ENCODE data around the gene IL17RA. TPM values are rescaled to one million over a fixed set of nuclear protein-coding genes. Genes with fewer than 3 reads are reported as not detected.
"Not testable (repeated sequence)": the region's sequence is repeated elsewhere in the genome, so short reads cannot be mapped to it uniquely, and the experiment has no call there.

Gene IL17RA
- total RNA-seq, 1 donor = 24.8 TPM

- no peak overlapping the region for H3K4me3 ChIP-seq (ENCODE audit: low read length)
- H3K4me1 ChIP-seq (ENCODE audit: insufficient read depth, low read length) = no peaks in the 10 kb centered on the region
- H3K9me3 ChIP-seq (ENCODE audit: low read depth, low read length) = no peaks in the 10 kb centered on the region
- H3K27me3 ChIP-seq (ENCODE audit: insufficient read depth, low read length) = no peaks in the 10 kb centered on the region
Measured at GRCh38 chr22:17140826-17141766, 56.3 kb downstream of the IL17RA start.

- H3K27me3 ChIP-seq (ENCODE audit: insufficient read depth, low read length) = no peaks in the 10 kb centered on the region
- H3K9me3 ChIP-seq (ENCODE audit: low read depth, low read length) = no peaks in the 10 kb centered on the region
- no peak overlapping the region for H3K4me3 ChIP-seq (ENCODE audit: low read length)
- H3K4me1 ChIP-seq (ENCODE audit: insufficient read depth, low read length) = no peaks in the 10 kb centered on the region
Measured at GRCh38 chr22:17143101-17143500, 58.3 kb downstream of the IL17RA start.

- no peaks in the 10 kb centered on the region for H3K9me3 ChIP-seq (ENCODE audit: low read depth, low read length)
- no peaks in the 10 kb centered on the region for H3K4me1 ChIP-seq (ENCODE audit: insufficient read depth, low read length)
Measured at GRCh38 chr22:17143826-17144225, 59.0 kb downstream of the IL17RA start.

GRCh38 chr22:17145021-17145680, 60.4 kb downstream of the IL17RA start:
- Histone ChIP-seq H3K4me3 (ENCODE audit: low read length) (no peak overlapping the region), H3K4me1 (ENCODE audit: insufficient read depth, low read length) (no peaks in the 10 kb centered on the region), H3K27me3 (ENCODE audit: insufficient read depth, low read length) (no peaks in the 10 kb centered on the region), H3K9me3 (ENCODE audit: low read depth, low read length) (no peaks in the 10 kb centered on the region)

More at GRCh38 chr22:17143826-17144225, 59.0 kb downstream of the IL17RA start:
- Histone ChIP-seq H3K4me3 (ENCODE audit: low read length) (no peak overlapping the region), H3K27me3 (ENCODE audit: insufficient read depth, low read length) (no peaks in the 10 kb centered on the region)

GRCh38 chr22:17147458-17147857, 62.7 kb downstream of the IL17RA start:
- H3K4me1 ChIP-seq (ENCODE audit: insufficient read depth, low read length); H3K27me3 ChIP-seq (ENCODE audit: insufficient read depth, low read length); H3K4me3 ChIP-seq (ENCODE audit: low read length); H3K9me3 ChIP-seq (ENCODE audit: low read depth, low read length): not testable (repeated sequence)

GRCh38 chr22:17149076-17149815, 64.4 kb downstream of the IL17RA start:
- H3K4me1 ChIP-seq (ENCODE audit: insufficient read depth, low read length) = no peaks in the 10 kb centered on the region
- H3K9me3 ChIP-seq (ENCODE audit: low read depth, low read length) = no peaks in the 10 kb centered on the region
- no peak overlapping the region for H3K4me3 ChIP-seq (ENCODE audit: low read length)
- no peaks in the 10 kb centered on the region for H3K27me3 ChIP-seq (ENCODE audit: insufficient read depth, low read length)

- H3K4me3 ChIP-seq (ENCODE audit: low read length) = no peak overlapping the region
- no peaks in the 10 kb centered on the region for H3K27me3 ChIP-seq (ENCODE audit: insufficient read depth, low read length)
- no peaks in the 10 kb centered on the region for H3K9me3 ChIP-seq (ENCODE audit: low read depth, low read length)
- H3K4me1 ChIP-seq (ENCODE audit: insufficient read depth, low read length) = peaks cover 30% of the 10 kb centered on the region
Measured at GRCh38 chr22:17152340-17152739, 67.5 kb downstream of the IL17RA start.

- Histone ChIP-seq H3K9me3 (ENCODE audit: low read depth, low read length) (no peaks in the 10 kb centered on the region), H3K4me1 (ENCODE audit: insufficient read depth, low read length) (peaks cover 36% of the 10 kb centered on the region), H3K27me3 (ENCODE audit: insufficient read depth, low read length) (no peaks in the 10 kb centered on the region), H3K4me3 (ENCODE audit: low read length) (no peak overlapping the region)
Measured at GRCh38 chr22:17152971-17153370, 68.2 kb downstream of the IL17RA start.

- Histone ChIP-seq H3K4me3 (ENCODE audit: low read length) (no peak overlapping the region), H3K4me1 (ENCODE audit: insufficient read depth, low read length) (peaks cover 53% of the 10 kb centered on the region), H3K9me3 (ENCODE audit: low read depth, low read length) (no peaks in the 10 kb centered on the region), H3K27me3 (ENCODE audit: insufficient read depth, low read length) (no peaks in the 10 kb centered on the region)
Measured at GRCh38 chr22:17155941-17156340, 71.1 kb downstream of the IL17RA start.

- Histone ChIP-seq H3K4me3 (ENCODE audit: low read length) (no peak overlapping the region), H3K27me3 (ENCODE audit: insufficient read depth, low read length) (no peaks in the 10 kb centered on the region), H3K4me1 (ENCODE audit: insufficient read depth, low read length) (peaks cover 53% of the 10 kb centered on the region), H3K9me3 (ENCODE audit: low read depth, low read length) (no peaks in the 10 kb centered on the region)
Measured at GRCh38 chr22:17157714-17158113, 72.9 kb downstream of the IL17RA start.

GRCh38 chr22:17158176-17158567, 73.4 kb downstream of the IL17RA start:
- Histone ChIP-seq H3K9me3 (ENCODE audit: low read depth, low read length) (no peaks in the 10 kb centered on the region), H3K4me3 (ENCODE audit: low read length) (peak overlapping the region; percentile 60), H3K27me3 (ENCODE audit: insufficient read depth, low read length) (no peaks in the 10 kb centered on the region), H3K4me1 (ENCODE audit: insufficient read depth, low read length) (peaks cover 53% of the 10 kb centered on the region)

GRCh38 chr22:17158568-17159503, 74.0 kb downstream of the IL17RA start, which contains the start of gene HDHD5:
TSS of gene HDHD5 (minus strand) at chr22:17159277. CDS start at chr22:17159251, 26 bp downstream.
- no peaks in the 10 kb centered on the region for H3K27me3 ChIP-seq (ENCODE audit: insufficient read depth, low read length)
- H3K4me3 ChIP-seq (ENCODE audit: low read length) = peak within 1 kb of the TSS; percentile 60
- H3K4me1 ChIP-seq (ENCODE audit: insufficient read depth, low read length) = peaks cover 53% of the 10 kb centered on the region
- no peaks in the 10 kb centered on the region for H3K9me3 ChIP-seq (ENCODE audit: low read depth, low read length)

- H3K4me1 ChIP-seq (ENCODE audit: insufficient read depth, low read length) = peaks cover 52% of the 10 kb centered on the region
- H3K27me3 ChIP-seq (ENCODE audit: insufficient read depth, low read length) = no peaks in the 10 kb centered on the region
- H3K9me3 ChIP-seq (ENCODE audit: low read depth, low read length) = no peaks in the 10 kb centered on the region
- H3K4me3 ChIP-seq (ENCODE audit: low read length) = peak overlapping the region; percentile 60
Measured at GRCh38 chr22:17159504-17159951, 74.7 kb downstream of the IL17RA start.

- H3K4me3 ChIP-seq (ENCODE audit: low read length) = no peak overlapping the region
- H3K9me3 ChIP-seq (ENCODE audit: low read depth, low read length) = no peaks in the 10 kb centered on the region
- no peaks in the 10 kb centered on the region for H3K27me3 ChIP-seq (ENCODE audit: insufficient read depth, low read length)
- H3K4me1 ChIP-seq (ENCODE audit: insufficient read depth, low read length) = peaks cover 27% of the 10 kb centered on the region
Measured at GRCh38 chr22:17161991-17162390, 77.2 kb downstream of the IL17RA start.
